Smooth muscle cell of the brain vasculature (primary cell): ENCODE data around the gene DCTN1.
"Not testable (repeated sequence)": the region's sequence is repeated elsewhere in the genome, so short reads cannot be mapped to it uniquely, and the experiment has no call there.

Experiments used
- DNase-seq: peaks from one replicate; pipeline ENCODE4 v3.0.0-alpha.2; 2012; ENCODE audit warnings: low read depth, low spot score

The DCTN1 gene

DNA sequence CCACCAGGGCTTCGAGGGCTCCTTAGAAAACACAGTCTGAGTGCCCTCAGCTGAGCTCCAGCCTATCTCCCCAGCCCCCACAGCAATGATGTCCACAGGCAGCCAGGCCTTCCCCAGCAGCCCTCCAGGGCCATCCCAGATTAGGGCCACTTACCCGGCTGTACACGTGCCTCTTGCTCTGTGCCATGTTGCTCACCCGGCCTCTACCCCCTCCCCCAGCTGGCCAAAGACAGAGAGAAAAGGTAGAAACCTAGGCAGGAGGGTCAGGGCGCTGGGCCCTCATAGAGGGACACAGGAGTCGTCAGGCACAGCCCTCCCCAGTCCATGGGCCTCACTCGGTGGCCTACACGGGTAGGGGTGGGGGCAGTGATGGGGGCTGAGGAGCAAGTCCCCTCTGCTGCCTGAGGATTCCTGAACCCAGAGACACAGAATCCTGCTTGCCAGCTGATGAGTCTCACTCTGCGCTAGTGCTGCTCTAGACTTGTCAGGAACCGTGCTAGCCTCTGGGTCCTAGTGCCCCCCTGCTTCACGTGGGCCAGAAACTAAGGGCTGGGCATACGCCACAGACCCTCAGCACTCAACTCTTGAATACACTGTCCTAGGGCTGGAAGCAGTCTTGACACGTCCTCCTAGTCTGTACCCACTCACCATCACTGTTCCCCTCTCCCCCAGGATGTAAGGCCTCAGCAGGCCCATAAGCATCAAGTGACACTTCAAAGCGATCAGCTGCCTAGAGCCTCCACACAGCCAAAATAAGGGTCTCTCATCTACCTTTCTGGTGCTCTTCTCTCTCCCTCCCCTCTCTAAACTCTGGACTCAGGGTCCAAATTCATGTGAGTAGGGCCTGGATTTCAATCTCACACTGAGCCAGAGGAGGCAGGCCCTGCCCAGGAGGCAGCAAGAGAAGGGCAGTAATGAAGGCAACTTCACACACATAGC is at the start of gene DCTN1:
DCTN1 (minus strand) TSS at position 461 of the 939 bp plus-strand sequence; CDS start at position 187, 274 bp downstream.
- DNase-seq: no peak

DNA sequence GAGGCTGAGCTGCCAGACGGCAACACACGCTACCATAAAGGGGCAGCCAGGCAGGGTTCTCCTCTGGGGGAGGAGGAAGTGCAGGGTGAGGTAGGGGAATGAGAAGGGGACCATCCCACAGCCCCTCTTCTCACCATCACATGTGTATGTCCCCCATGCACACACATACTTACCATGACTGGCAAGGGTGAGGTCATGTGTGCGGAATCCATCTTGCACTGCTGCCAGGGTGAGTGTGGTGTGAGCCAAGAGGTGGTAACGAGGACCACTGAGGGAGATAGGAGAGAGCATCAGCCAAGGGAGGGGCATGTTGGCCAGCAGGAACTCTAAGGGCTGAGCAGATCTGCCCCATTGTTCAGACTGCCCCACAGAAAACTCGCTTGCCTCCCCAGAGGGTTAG is 48.6 kb upstream of the DCTN1 start:
- no peak for DNase-seq

DNA sequence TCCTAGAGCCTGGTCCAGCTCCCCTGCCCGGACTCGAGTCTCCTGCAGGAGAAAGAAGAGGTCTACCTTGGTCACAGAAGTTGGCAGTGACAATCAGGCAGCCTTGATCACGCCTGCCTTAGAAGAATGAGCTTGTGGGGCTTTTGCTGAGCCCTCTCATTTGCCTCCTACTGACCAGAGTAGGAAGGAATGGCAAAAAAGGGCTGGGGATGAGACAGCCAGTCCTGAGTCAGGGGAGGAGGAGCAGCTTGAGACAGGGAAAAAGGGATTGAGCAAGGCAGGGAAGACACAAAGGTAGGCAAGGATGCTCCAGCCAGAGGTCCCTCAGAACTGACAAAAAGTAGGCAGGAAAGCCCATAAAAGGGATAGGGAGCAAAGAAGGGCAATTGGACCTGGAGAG is 47.4 kb upstream of the DCTN1 start:
- DNase-seq: no peak

DNA sequence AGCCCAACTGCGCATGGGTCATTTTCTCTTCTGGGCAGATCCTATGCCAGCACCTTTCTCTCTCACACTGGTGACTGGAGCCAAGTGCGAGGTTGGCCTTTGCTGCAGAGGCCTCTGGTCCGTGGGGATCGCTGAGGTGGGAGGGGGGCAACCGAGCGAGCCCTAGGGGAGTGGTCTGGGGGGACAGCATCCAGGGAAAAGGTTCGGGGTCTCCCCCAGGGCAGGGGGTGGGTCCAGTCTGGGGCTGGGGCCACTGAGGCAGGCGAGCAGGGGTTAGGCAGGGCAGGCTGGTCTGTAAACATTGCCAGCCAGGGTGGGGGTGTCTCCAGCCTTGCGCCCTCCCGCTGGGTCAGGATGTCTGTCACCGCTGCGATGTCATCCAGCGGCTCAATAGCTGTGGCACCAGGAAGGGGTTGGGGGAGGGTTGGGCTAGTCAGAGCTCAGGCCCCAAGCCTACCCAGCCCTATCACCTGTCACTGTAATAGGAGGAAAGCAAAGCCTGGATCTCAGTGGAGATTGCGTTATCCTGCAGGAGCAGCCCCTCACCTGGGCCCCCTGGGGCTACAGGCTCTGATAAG is 46.2 kb upstream of the DCTN1 start:
- DNase-seq: no peak

DNA sequence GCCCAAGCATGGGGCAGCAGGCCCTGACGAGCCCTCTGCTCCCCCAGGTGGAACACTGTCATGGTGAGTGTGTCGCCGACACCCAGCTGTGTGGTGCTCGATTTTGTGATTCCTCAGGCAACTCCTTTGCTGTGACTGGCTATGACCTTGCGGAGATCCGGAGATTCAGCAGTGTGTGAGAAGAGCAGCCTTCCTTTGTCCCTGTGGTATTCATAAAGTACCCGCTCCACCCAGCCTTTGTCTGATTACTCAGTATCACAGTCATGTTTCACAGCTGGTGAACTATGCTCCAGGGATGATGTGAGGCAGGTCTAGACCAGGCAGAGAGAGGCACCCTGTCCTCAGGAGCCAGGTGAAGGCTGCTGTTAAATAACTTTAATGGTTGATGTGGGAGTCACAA is 45.4 kb upstream of the DCTN1 start:
- no peak for DNase-seq

DNA sequence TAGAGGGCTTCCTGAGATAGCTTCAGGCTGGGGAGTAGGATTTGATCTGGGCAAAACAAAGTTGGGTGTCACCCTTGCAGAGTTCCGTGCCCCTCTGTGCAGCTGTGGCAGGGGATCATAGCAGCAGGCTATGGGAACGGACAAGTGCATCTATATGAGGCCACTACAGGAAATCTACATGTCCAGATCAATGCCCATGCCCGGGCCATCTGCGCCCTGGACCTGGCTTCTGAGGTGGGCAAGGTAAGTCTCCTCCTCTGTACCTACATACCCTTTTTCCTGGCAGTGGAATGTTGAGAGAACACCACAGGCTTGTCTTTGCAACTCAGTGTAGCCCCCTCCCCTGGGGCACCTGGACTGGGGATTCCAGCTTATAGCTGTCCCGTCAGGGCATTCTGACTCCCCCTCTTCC is 44.9 kb upstream of the DCTN1 start:
- no peak for DNase-seq

DNA sequence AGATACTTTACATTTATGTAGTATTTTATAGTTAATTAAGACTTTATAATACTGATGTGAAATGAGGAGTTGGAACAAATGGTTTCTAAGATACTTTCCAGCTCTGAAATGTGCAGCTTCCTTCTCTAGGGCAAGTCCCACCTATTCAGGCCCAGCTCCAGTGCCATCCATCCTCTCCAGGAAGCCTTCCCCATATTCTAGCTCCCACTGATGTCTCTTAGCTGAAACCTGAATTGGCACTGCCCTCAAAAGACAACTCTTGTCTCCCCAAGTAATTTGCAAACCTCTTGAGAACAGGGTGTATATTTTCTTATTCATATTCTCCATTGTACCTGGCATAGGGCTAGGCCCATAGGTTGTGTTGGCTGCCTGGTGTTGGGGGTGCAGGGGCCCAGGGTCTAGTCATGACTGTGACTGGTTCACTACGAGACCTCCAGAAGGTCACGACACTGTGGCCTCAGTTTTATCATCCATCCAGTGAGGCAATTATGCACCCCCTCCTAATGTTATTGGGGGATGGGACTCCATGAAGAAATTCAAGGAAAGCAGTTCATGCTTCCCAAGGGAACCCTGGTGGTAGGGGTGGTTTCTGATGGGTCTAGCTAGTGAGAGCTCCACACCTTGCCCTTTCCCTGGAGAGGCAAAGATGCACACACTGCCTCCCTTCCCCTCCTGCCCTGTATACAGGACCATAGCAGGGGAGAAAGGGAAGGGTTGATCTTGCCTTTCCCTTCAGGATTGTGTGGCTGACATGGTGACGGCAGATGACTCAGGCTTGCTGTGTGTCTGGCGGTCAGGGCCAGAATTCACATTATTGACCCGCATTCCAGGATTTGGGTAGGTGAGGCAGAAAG is 44.3 kb upstream of the DCTN1 start:
- DNase-seq: no peak

DNA sequence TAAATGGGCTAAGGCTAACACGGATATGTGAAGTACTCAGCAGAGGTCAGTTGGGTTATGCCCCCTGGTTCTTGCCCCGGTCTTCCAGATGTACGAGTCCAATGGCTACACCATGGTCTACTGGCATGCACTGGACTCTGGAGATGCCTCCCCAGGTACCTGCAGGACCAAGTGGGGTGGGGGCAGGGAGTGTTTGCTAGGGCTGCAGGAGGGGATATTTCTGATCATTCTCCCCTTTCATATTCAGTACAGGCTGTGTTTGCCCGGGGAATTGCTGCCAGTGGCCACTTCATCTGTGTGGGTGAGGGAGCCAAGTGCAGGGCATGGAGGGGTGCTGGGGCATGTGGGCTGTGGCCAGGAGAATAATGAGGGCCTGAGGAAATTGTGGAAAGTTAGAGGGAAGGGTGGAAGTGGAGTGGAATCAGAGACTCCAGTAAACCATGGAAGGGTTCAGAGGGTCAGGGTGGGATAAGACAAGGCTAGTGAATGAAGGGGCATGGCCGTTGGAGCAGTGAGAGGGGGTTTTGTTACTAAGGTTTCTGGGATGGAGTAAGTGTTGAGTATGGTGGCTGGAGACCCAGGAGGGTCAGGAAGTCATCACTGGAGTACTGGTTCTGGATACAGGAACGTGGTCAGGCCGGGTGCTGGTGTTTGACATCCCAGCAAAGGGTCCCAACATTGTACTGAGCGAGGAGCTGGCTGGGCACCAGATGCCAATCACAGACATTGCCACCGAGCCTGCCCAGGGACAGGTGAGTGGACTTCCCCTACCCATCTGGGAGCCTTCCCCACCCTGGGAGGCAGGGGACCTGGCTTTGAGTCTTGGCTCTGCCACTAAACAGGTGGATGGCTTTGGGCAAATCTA is 43.4 kb upstream of the DCTN1 start:
- DNase-seq: no peak

DNA sequence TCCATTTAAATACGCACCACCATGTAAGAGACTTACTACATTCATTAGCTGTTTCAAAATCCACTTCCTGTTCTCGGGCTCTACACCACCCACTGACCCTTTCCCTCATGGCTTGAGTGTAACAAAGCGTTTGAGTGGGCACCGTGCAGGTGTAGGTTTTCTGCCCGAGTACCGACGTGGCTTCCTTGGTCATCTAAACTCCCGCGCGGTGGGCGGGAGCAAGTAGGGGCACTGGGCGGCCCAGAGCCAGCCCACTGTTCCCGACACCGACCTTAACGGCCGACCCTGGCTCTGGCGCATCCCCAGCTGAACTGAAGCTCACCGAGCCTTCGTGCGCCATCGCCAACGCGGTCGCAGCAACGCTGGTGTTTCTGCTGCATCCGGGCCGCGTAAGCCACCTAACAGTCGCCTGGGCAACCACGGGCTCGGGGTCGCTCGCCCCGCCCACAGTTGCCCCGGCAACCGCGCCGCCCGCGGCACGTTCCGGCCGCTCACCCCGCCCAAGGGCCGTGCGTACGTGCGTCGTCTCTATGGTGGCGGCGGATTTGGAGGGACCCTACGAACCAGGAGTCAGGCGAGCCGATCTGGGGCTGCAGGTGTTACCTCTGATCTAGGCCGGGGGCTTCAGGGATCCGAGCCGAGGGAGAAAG is 41.2 kb upstream of the DCTN1 start, which contains the start of the genes C2orf81 and WDR54:
C2orf81 (minus strand) TSS at position 399 of the 650 bp plus-strand sequence; CDS start at position 340, 59 bp downstream.
WDR54 (plus strand) TSS at position 510 of the 650 bp plus-strand sequence. CDS start 424 bp downstream, outside the sequence.
- no peak for DNase-seq

DNA sequence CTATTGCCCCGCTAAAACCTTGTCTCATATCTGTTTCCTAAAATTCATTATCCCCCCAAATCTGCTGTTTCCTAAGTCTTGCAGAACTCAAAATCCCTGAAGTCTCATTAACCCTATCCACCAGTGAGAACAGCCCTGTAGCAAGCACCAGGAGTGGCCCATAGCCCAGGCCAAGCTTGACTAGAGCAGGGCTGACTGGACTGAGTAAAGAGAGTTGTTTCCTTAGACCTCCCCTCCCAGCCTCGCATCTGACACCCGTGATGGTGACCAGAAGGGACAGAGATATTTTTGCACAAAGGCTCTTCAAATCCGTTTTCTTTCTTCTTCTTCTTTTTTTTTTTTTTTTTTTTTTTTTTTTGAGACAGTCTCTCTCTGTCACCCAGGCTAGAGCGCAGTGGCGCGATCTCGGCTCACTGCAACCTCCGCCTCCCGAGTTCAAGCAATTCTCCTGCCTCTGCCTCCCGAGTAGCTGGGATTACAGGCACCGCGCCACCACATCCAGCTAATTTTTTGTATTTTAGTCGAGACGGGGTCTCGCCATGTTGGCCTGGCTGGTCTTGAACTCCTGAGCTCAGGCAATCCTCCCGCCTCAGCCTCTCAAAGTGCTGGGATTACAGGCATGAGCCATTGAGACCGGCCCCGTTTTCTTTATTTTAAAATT is 40.5 kb upstream of the DCTN1 start:
- DNase-seq: not testable (repeated sequence)

DNA sequence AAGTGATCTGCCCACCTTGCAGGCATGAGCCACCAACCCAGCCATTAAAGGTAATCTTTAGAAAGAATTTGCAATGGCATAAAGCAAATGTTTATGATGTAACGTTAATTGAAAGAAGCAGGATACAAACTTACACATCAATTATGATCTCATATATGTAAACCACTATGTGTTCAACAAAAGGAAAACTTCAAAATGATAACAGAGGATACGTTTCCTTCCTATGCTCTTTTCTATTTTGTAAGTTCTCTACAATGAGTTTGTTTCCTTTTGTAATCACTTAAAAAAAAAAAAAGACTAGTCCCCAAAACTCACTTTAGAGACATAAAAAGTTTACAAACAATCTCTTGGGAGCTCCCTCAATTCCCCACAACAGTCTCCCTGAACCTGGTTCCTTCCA is 39.9 kb upstream of the DCTN1 start:
- DNase-seq: no peak

DNA sequence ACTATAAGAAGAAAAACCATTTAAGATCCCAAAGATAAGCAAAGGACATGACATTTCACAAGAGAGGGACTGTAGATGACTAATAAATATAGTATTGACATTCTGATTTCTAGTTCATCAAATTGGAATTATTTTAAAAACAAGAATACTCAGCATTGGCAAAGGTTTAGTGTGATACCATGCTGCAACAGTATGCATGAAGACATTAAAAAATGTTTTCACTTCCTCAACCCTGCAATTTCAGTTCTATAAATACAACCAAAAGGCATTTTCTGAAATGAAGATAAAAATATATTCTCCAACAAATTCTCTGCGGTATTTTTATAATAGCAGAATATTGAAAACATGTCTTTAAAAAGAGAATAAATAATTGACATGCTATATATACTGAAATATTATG is 39.2 kb upstream of the DCTN1 start:
- DNase-seq: no peak

DNA sequence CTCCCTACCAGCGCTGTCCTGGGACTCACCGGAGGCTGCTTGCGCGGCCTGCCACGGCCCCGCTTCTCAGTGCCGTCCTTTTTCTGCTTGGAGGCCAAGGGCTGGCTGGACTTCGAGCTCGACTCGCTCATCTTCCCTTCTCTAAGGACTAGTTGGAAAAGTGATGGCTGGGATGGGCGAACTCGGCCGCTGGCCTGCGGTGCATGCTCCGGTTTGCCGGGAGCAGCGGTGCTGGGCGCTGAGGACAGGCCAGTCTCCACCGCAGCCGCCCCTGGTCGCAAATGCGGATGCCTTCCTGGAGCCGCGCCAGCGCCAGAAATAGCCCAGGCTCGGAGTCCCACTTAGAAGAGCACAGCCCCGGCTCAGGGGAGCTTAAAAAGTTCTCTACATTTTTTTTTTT is 38.2 kb upstream of the DCTN1 start:
- no peak for DNase-seq

DNA sequence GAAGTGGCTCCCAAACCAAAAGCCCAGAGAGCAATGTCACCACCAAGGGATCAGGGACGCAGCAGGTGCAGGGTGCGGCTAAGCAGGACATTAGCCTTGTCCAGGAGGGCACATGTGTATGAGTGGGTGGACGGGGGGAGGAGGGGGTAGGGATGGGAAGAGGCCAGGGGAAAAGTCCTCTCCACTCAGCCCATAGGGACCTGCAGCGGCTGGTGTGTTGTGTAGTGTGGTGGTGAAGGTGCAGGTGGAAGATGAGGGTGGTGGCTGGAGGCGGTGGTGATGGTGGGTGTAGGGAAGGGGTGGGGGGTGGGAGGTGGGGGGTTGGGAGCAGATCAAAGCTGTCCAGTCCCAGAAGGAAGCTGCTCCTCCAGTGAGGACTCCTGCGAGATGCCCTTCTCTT is 37.7 kb upstream of the DCTN1 start:
- DNase-seq: no peak

DNA sequence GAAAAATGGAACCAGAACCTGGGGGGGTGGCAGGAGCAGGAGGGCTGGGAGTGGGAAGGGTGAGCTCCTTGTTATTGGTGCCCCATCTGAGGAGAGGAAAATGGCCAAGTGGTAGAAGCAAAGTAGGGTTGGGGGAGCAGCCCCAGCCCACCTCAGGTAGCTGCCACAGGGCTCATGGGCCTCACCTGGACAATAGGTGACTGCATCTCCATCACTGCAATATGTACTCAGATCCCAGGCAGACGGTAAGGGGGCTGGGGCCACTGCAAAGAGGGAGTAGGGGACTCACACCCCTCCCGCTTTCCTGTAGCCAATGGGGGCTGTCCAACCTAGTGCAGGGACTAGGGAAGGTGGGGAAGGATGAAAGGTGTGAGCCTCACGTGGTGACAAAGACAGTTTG is 37.1 kb upstream of the DCTN1 start:
- no peak for DNase-seq

DNA sequence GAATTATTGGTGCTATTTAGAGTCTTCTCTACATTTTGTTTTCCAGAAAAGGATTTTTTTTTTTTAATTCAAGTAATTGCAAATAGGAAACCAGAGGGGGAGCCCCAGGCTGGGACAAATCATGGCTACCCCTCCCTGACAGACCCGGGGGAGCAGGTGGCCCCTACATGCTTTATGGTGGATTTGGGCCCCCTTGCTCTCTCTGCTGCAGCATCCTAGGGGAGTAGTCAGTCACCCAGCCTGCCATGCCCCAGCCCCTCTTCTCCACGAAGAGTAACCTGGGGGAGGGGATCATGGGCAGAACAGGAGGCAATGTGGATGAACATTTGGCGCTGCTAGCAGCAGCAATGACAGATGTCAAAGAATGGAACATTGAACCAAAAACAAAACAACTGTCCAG is 36.7 kb upstream of the DCTN1 start:
- DNase-seq: no peak

DNA sequence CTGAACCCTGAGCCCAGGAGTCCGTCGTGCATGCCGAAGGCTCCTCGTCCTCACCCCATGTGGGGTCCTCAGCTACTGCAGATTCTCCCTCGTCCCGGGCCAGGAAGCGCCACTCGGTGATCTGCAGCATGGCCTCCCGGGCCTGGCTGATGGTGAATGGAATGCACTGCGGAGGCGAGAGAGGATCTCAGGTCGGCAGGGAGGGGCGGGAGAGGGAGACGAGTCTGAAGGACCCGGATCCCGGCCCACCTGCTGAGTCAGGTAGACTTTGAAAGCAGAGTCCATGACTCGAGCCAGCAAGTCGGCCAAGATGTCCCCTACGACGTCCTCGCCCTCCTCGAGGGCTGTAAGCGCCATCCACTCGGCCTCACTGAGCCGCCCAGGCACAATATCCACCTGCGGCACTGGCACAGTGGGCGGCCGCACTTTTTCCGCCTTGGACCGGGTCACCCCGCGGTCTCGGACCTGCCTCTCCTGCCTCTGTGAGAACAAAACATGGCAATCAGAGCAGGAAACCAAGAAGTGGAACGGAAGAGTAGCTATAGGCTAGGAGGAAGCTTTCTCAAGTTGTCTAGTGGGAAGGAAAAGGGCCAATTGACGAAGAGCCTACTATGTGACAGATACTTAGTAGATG is 35.8 kb upstream of the DCTN1 start:
- DNase-seq: no peak

DNA sequence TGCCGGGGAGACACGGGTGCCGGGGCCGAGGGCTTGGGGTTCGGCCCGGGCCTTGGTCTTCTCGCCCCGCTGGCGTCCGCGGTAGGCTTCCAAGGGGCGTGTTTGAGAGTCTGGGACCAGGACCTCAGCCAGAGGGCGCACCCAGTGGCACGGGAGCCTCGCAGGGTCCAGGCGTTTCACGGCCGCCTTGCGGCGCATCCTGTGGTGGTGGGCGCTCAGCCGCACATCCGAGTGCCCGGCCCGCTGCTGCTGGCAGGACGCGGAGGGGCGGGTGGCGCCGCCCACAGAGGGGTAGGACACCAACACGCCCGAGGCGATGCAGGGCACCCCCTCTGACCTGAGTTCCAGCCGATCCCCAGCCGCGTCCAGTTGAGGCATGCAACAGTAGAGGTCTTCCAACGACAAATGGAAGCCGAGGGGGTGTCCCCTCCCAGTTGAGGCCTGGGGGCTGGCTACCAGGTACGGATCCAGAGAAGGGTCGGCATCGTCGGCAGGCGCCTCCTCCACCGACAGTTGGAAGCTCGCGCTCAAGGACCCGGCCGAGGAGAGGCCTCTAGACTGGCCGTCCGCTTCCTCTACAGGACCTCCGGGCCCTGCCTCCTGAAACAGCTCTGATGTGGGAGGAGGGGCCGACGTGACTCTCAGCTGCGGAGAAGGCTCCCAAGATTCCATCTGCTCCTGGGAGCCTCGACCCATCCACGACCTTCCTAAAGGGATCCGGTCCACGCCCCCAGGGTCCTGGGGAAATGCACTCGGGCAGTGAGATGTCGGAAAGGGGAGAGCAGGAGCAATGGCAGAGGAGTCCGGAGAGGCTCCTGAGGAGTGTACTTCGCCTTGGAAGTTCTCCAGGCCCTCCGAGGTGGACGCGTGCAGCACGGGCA is 35.0 kb upstream of the DCTN1 start:
- no peak for DNase-seq
